Stomach (tissue), 9 donors: ENCODE measurements around the gene CSF2RB. TPM values are rescaled to one million over a fixed set of nuclear protein-coding genes. Genes with fewer than 3 reads are reported as not detected.

Experiments used
- DNase-seq, 2 donors: peaks; one replicate each; pipeline versions ENCODE4 v3.0.0 to v3.0.0-alpha.2; 2013 to 2019
- H3K27ac ChIP-seq, 5 donors: fragments of 200-600 bp in 4 of 5; sonication (generic) in 4 of 5; one replicate each; pipeline ENCODE4 v1.5.1; 2013 to 2019; ENCODE audit warnings: mild to moderate bottlenecking in 1 of 5, moderate library complexity in 1 of 5
- H3K27me3 ChIP-seq, 3 donors: fragments of 200-600 bp; sonication (generic); one replicate each; pipeline ENCODE4 v1.5.1; 2017 to 2019; ENCODE audit warnings: mixed run types in 1 of 3
- H3K36me3 ChIP-seq, 4 donors: fragments of 200-600 bp; sonication (generic); 1 replicate in 3 of 4; 2 replicates in 1 of 4; pipeline ENCODE4 v1.5.1; 2016 to 2019
- H3K4me1 ChIP-seq, 4 donors: fragments of 200-600 bp; sonication (generic); one replicate each; pipeline ENCODE4 v1.5.1; 2016 to 2019
- H3K4me3 ChIP-seq, 4 donors: fragments of 200-600 bp; sonication (generic) in 3 of 4; one replicate each; pipeline ENCODE4 v1.5.1; 2016 to 2019; ENCODE audit warnings: mild to moderate bottlenecking in 1 of 4
- H3K9me3 ChIP-seq, 4 donors: fragments of 200-600 bp; sonication (generic); one replicate each; pipeline ENCODE4 v1.5.1; 2016 to 2019
- EP300 ChIP-seq: sonication (generic); formaldehyde crosslinking; IDR thresholded peaks from one replicate; pipeline ENCODE4 v1.6.1; 2017; ENCODE audit warnings: antibody characterized with exemption
- POLR2A ChIP-seq, 4 donors: fragments of 450-650 bp; IDR thresholded peaks; one replicate each; pipeline ENCODE4 v1.6.1; 2016; ENCODE audit warnings: antibody characterized with exemption in 4 of 4, control low read depth in 2 of 4, mild to moderate bottlenecking in 1 of 4, moderate library complexity in 1 of 4
- POLR2AphosphoS5 ChIP-seq, 3 donors: sonication (generic); formaldehyde crosslinking; IDR thresholded peaks; one replicate each; pipeline ENCODE4 v1.6.1; 2016; ENCODE audit warnings: antibody characterized with exemption in 3 of 3
- WGBS, 5 donors: extraction: QIAGEN DNeasy Blood & Tissue Kit in 3 of 5; methylation state at CpG; one replicate each; pipeline versions ENCODE4 v1.1.5 to v1.1.7; 2013 to 2018; 5-methylcytosine and 5-hydroxymethylcytosine counted together
- intact Hi-C: fragments of 100-400 bp; cut with DNase I; formaldehyde crosslinking; loops from one replicate; pipeline ENCODE4 v1.15.1; 2023; ENCODE audit warnings: low total_unique reads
- polyA plus RNA-seq, 3 donors: library from polyadenylated mRNA; stranded (reverse); fragments of 200-250 nt; gene quantifications; one replicate each; pipeline ENCODE4 v1.2.3, GENCODE V29; 2013
- total RNA-seq, 5 donors: library from RNA; depleted of rRNA; stranded (reverse); fragments of >200 nt; gene quantifications; one replicate each; pipeline versions ENCODE4 v1.1.0 to v1.2.3, GENCODE V29; 2014 to 2016
- TF ChIP-seq, protein P1 (sequence below), 7 experiments: fragments of 450-650 bp in 4 of 7; fragments of 200-600 bp in 3 of 7; sonication (generic) in 3 of 7; IDR thresholded peaks; one replicate each; pipeline ENCODE4 v1.5.1; 2016 to 2019; ENCODE audit warnings: antibody characterized with exemption in 7 of 7, control low read depth in 2 of 7, mild to moderate bottlenecking in 1 of 7
- donor health status: healthy with polysubstance abuse.
- donor health status: Bipolar disorder and iron deficiency.
- donor health status: healthy.

Gene CSF2RB
- total and polyA plus RNA-seq, 8 donors = 0.92 to 11.9 (median 1.9) TPM

DNA sequence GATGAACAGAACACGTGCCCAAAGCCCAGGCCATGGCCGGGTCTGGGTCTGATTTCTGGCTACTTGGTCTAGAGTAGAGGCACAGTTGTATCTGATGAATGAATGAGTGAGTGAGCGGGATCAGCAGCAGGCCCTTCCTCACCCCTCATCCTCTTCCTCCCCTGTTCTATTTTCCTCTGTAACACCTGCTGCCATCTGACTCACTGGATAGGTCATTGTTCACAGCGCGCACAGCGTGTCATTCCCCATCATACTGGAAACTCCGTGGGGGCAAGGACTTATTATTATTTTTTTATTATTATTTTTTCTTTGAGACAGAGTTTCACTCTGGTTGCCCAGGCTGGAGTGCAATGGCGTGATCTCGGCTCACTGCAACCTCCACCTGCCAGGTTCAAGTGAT, 38.7 kb upstream of the CSF2RB start:
- no peak for DNase-seq
- peak overlapping the region in 4 of 5 donors; percentile 17 to 86 (median 64) for H3K27ac ChIP-seq
- no peak for TF ChIP-seq EP300
- TF ChIP-seq POLR2AphosphoS5 (IDR thresholded peaks at IDR 0.05) = no peak
- TF ChIP-seq POLR2A (IDR thresholded peaks at IDR 0.05) = no peak
- TF ChIP-seq, protein P1, sequence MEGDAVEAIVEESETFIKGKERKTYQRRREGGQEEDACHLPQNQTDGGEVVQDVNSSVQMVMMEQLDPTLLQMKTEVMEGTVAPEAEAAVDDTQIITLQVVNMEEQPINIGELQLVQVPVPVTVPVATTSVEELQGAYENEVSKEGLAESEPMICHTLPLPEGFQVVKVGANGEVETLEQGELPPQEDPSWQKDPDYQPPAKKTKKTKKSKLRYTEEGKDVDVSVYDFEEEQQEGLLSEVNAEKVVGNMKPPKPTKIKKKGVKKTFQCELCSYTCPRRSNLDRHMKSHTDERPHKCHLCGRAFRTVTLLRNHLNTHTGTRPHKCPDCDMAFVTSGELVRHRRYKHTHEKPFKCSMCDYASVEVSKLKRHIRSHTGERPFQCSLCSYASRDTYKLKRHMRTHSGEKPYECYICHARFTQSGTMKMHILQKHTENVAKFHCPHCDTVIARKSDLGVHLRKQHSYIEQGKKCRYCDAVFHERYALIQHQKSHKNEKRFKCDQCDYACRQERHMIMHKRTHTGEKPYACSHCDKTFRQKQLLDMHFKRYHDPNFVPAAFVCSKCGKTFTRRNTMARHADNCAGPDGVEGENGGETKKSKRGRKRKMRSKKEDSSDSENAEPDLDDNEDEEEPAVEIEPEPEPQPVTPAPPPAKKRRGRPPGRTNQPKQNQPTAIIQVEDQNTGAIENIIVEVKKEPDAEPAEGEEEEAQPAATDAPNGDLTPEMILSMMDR (IDR thresholded peaks at IDR 0.05) = no peak
- H3K4me3 ChIP-seq = no peak overlapping the region
- H3K4me1 ChIP-seq = peaks cover 0 to 19% (median 13%) of the 10 kb centered on the region in 4 donors
- intact Hi-C loops = no loop called here
- 79 to 85% (median 82%) methylated on average over 9 of the region's 9 CpGs for WGBS, 5 donors
- H3K9me3 ChIP-seq = no peaks in the 10 kb centered on the region
- peaks cover 0 to 44% (median 0%) of the 10 kb centered on the region in 3 donors for H3K27me3 ChIP-seq
- H3K36me3 ChIP-seq = peaks cover 0 to 28% (median 3%) of the 10 kb centered on the region in 4 donors

DNA sequence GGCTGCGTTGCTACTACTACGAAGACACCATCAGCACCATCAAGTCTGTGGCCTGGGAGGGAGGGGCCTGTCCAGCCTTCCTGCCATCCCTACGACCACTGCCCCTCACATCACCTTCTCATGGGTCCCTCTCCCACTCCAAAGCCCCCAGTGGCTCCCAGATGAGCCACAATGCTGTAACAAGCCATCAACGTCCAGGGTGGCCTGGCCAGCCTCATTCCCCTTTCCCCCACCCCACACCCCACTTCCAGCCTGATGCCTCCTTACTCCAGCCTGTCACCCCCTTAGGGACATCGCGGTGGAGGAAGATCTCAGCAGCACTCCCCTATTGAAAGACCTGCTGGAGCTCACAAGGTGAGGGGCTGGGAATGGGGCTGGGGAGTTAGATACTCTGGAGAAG, 37.7 kb upstream of the CSF2RB start:
- intact Hi-C loops = no loop called here
- H3K36me3 ChIP-seq = peaks cover 0 to 23% (median 3%) of the 10 kb centered on the region in 4 donors
- H3K27ac ChIP-seq = no peak overlapping the region
- peaks cover 0 to 19% (median 13%) of the 10 kb centered on the region in 4 donors for H3K4me1 ChIP-seq
- DNase-seq = no peak
- peaks cover 0 to 6% (median under 1%) of the 10 kb centered on the region in 4 donors for H3K9me3 ChIP-seq
- TF ChIP-seq POLR2A (IDR thresholded peaks at IDR 0.05) (no peak), EP300 (no peak), POLR2AphosphoS5 (IDR thresholded peaks at IDR 0.05) (no peak)
- TF ChIP-seq, protein P1 (IDR thresholded peaks at IDR 0.05) = no peak
- 67 to 86% (median 75%) methylated on average over 6 of the region's 6 CpGs for WGBS, 5 donors
- peaks cover 0 to 35% (median 0%) of the 10 kb centered on the region in 3 donors for H3K27me3 ChIP-seq
- no peak overlapping the region for H3K4me3 ChIP-seq

DNA sequence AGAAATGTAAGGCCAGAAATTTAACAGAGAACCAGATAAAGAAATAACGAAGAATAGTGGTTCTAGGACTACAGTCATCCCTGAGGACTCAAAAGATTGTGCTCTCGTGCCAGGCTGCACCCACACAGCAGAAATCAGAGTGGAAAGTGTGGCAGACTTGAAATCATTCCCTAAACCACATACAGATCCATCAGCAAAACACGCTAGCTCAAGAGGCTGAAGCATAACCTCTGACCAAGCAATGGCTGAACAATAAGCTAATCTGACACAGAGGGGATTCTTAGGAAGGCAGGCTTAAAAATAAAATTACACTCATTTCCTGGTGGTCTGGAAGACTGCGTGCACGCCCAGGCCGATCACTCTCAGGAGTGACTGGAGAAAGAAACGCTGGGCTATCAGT, 33.7 kb upstream of the CSF2RB start:
- WGBS, 5 donors = 68 to 83% (median 74%) methylated on average over 7 of the region's 7 CpGs
- Histone ChIP-seq H3K4me1 (peaks cover 0 to 3% (median 0%) of the 10 kb centered on the region in 4 donors), H3K4me3 (no peak overlapping the region), H3K36me3 (peaks cover 0 to 9% (median 3%) of the 10 kb centered on the region in 4 donors), H3K27ac (no peak overlapping the region), H3K9me3 (peaks cover 6 to 27% (median 12%) of the 10 kb centered on the region in 4 donors), H3K27me3 (peaks cover 0 to 31% (median 0%) of the 10 kb centered on the region in 3 donors)
- intact Hi-C loops = no loop called here
- no peak for TF ChIP-seq EP300
- no peak for TF ChIP-seq POLR2A (IDR thresholded peaks at IDR 0.05)
- TF ChIP-seq, protein P1 (IDR thresholded peaks at IDR 0.05) = no peak
- TF ChIP-seq POLR2AphosphoS5 (IDR thresholded peaks at IDR 0.05) = no peak
- no peak for DNase-seq

DNA sequence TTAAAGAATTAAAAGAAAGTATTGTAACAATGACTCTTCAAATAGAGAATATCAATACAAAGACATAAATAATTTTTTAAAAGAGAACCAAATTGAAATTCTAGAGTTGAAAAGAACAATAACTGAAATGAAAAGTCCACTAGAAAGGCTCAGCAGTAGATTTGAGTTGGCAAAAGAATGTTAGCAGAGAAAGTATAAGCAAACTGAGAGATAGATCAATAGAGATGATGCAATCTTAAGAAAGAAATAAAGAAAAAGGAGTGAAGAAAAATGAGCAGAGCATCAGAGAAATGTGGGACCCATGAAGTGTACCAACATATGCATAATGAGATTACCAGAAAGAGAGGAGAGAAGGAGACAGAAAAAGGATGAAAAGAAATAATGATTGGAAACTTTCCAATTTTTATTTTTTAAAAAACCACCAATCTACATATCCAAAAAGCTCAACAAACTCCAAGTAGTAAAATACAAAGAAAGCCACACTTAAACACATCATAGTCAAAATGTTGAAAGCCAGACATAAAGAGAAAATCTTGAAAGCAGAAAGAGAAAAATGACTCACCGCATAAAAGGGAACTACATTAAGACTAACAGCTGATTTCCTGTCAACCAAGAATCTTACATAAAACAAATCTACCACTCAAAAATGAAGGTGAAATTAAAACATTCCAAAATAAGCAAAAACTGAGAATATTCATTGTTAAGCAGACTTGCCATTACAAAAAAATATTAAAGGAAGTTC, 31.8 kb upstream of the CSF2RB start:
- intact Hi-C loops = no loop called here
- no peak overlapping the region for H3K4me3 ChIP-seq
- H3K27me3 ChIP-seq = peaks cover 0 to 37% (median 0%) of the 10 kb centered on the region in 3 donors
- no peak for DNase-seq
- H3K4me1 ChIP-seq = peaks cover 0 to 10% (median 0%) of the 10 kb centered on the region in 4 donors
- H3K27ac ChIP-seq = no peak overlapping the region
- no peaks in the 10 kb centered on the region for H3K36me3 ChIP-seq
- TF ChIP-seq, protein P1 (IDR thresholded peaks at IDR 0.05) = no peak
- TF ChIP-seq POLR2A (IDR thresholded peaks at IDR 0.05) (no peak), EP300 (no peak), POLR2AphosphoS5 (IDR thresholded peaks at IDR 0.05) (no peak)
- WGBS, 5 donors = 75 to 90% (median 82%) methylated on average over 1 of the region's 1 CpG
- H3K9me3 ChIP-seq = peaks cover 6 to 27% (median 12%) of the 10 kb centered on the region in 4 donors
